ENCODE measurements around the gene MEF2A. TPM values are rescaled to one million over a fixed set of nuclear protein-coding genes. Genes with fewer than 3 reads are reported as not detected.

MEF2A gene
- total and polyA plus RNA-seq, 10 of the 15 experiments (the other 5 are each of a cell fraction or from before 2014, with no cell fraction given) = 7.2 to 46.7 (median 35.9) TPM

GRCh38 chr15:99703603-99704443, 138.0 kb downstream of the MEF2A start (continued):
- TF ChIP-seq EP300 (IDR thresholded peaks at IDR 0.05; ENCODE audit: borderline replicate concordance in 1 of 2, control insufficient read depth in 1 of 2, low read depth in 2 of 2, low read length in 2 of 2) (no peak), CBX5 (IDR thresholded peaks at IDR 0.05; ENCODE audit: low read depth) (no peak), KLF5 (IDR thresholded peaks at IDR 0.05; ENCODE audit: partially characterized antibody) (no peak), ZNF384 (IDR thresholded peaks at IDR 0.05; ENCODE audit: borderline replicate concordance, low read depth, low read length) (no peak), BRCA1 (IDR thresholded peaks at IDR 0.05; ENCODE audit: low read depth, low read length) (no peak), EZH2 (IDR thresholded peaks at IDR 0.05; ENCODE audit: borderline replicate concordance, control insufficient read depth, low read depth, low read length) (no peak), ZNF622 (IDR thresholded peaks at IDR 0.05) (no peak), GATAD2B (conservative IDR thresholded peaks at IDR 0.05; ENCODE audit: low read depth) (no peak), NR2C2 (IDR thresholded peaks at IDR 0.05; ENCODE audit: borderline replicate concordance, control insufficient read depth, insufficient read length, low read depth) (no peak), KDM1A (IDR thresholded peaks at IDR 0.05; ENCODE audit: borderline replicate concordance) (no peak), RBBP5 (conservative IDR thresholded peaks at IDR 0.05) (no peak), E2F4 (IDR thresholded peaks at IDR 0.05; ENCODE audit: low read depth, low read length) (no peak), ZBTB40 (IDR thresholded peaks at IDR 0.05; ENCODE audit: borderline replicate concordance) (no peak), LARP7 (IDR thresholded peaks at IDR 0.05) (no peak), YY1 (IDR thresholded peaks at IDR 0.05; ENCODE audit: low read depth, low read length) (no peak), TAF1 (IDR thresholded peaks at IDR 0.05; ENCODE audit: borderline replicate concordance, low read depth, low read length) (no peak), ZNF687 (IDR thresholded peaks at IDR 0.05) (no peak), TBL1XR1 (IDR thresholded peaks at IDR 0.05; ENCODE audit: low read depth, low read length) (no peak), TCF7 (IDR thresholded peaks at IDR 0.05; ENCODE audit: borderline replicate concordance) (no peak), WRNIP1 (IDR thresholded peaks at IDR 0.05; ENCODE audit: borderline replicate concordance, low read depth, low read length) (no peak), HDAC2 (IDR thresholded peaks at IDR 0.05) (no peak), YBX1 (IDR thresholded peaks at IDR 0.05) (no peak)
